ENCODE measurements around the gene MED31.

GRCh38 chr17:6651354-6651918, at the start of gene MED31, which contains the start of gene C17orf100:
- TF ChIP-seq, protein P1, sequence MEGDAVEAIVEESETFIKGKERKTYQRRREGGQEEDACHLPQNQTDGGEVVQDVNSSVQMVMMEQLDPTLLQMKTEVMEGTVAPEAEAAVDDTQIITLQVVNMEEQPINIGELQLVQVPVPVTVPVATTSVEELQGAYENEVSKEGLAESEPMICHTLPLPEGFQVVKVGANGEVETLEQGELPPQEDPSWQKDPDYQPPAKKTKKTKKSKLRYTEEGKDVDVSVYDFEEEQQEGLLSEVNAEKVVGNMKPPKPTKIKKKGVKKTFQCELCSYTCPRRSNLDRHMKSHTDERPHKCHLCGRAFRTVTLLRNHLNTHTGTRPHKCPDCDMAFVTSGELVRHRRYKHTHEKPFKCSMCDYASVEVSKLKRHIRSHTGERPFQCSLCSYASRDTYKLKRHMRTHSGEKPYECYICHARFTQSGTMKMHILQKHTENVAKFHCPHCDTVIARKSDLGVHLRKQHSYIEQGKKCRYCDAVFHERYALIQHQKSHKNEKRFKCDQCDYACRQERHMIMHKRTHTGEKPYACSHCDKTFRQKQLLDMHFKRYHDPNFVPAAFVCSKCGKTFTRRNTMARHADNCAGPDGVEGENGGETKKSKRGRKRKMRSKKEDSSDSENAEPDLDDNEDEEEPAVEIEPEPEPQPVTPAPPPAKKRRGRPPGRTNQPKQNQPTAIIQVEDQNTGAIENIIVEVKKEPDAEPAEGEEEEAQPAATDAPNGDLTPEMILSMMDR (conservative IDR thresholded peaks at IDR 0.05) = no peak
- TF ChIP-seq EZH2 (IDR thresholded peaks at IDR 0.05; ENCODE audit: low read depth) = no peak

Data from PC-9 (cell line).